Choroid plexus epithelial cell (primary cell): Measurements from ENCODE around the gene PARD3.

Source experiments
- DNase-seq: peaks from one replicate; pipeline ENCODE4 v3.0.0-alpha.2; 2010; ENCODE audit warnings: low read depth
- H3K4me3 ChIP-seq: 2 replicates; pipeline ENCODE4 v1.5.1; 2011; ENCODE audit warnings: low read depth, mild to moderate bottlenecking, control low read depth, low read length, moderate library complexity
- TF ChIP-seq, protein P1 (sequence below): conservative IDR thresholded peaks from 2 replicates; pipeline ENCODE4 v1.5.1; 2011; ENCODE audit warnings: low read depth, mild to moderate bottlenecking, control low read depth, inconsistent platforms, low read length, moderate library complexity

The PARD3 gene

DNA sequence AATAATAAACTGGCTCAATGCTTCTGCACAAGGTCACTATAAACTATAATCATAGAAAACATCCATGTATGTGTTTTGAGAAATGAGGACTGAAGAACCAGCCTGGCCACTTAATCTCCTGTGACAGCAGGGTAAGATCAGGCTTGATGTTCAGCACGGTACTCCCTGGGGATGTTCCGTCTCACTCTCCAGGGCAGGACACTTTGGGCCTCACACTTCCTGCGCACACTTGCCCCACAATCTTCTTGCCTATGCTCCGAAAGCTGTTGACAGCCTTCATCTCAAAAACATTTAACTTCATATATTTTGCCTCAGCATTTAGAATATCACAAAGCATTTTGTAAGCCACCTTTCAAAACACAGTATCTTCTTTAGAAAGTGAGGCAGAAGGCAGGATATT is 92.7 kb downstream of the PARD3 start:
- DNase-seq: no peak
- TF ChIP-seq, protein P1, sequence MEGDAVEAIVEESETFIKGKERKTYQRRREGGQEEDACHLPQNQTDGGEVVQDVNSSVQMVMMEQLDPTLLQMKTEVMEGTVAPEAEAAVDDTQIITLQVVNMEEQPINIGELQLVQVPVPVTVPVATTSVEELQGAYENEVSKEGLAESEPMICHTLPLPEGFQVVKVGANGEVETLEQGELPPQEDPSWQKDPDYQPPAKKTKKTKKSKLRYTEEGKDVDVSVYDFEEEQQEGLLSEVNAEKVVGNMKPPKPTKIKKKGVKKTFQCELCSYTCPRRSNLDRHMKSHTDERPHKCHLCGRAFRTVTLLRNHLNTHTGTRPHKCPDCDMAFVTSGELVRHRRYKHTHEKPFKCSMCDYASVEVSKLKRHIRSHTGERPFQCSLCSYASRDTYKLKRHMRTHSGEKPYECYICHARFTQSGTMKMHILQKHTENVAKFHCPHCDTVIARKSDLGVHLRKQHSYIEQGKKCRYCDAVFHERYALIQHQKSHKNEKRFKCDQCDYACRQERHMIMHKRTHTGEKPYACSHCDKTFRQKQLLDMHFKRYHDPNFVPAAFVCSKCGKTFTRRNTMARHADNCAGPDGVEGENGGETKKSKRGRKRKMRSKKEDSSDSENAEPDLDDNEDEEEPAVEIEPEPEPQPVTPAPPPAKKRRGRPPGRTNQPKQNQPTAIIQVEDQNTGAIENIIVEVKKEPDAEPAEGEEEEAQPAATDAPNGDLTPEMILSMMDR: no peak
- H3K4me3 ChIP-seq: no peak overlapping the region

DNA sequence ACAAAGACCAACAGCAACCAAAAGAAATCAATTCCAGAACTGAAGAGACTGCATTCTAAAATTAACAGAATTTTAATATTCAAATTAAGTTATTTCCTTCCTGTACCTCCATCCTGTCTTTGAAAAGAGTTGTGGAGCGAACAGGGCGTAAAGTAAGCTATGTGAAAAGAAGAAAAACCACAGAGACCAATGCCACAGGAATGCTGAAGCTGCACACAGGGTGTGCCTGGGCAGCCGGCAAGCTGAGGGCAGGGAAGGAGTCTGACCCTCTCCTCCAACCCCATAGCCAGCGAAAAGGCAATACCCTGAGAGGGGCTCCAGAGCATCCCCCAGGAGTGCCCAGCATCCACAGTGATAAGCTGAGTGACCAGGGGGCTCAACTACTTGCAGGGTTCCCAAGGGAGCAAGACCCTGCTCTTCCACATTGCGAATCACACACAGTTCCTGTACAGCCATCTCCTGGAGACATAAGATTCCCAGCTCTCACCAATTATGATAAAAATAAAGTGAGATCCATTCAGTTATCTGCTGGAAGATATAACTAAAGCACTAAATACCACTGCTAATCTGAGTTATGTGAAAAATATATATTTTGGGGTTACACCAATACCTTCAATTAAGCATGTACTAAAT is 93.8 kb downstream of the PARD3 start:
- no peak overlapping the region for H3K4me3 ChIP-seq
- TF ChIP-seq, protein P1: no peak
- peak; percentile 85 for DNase-seq

DNA sequence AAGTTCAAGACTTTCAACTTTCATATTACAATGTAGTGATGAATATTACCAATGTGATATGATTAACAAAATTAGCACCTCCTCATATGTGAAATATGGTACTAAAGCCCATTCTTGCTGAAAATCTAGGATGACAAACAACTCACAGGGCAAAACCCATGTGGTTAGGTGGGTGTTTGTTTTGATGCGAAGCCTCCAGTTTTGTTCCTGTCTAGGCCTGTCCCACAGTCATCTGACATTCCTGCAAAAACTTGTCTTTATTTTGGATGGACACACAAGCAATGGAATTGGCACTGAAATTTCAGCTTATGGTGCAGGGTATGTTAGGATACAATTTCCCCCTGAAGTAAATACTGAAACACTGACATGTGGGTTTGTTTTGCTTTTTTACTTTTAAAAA is 95.3 kb downstream of the PARD3 start:
- H3K4me3 ChIP-seq: no peak overlapping the region
- TF ChIP-seq, protein P1: no peak
- DNase-seq: no peak

DNA sequence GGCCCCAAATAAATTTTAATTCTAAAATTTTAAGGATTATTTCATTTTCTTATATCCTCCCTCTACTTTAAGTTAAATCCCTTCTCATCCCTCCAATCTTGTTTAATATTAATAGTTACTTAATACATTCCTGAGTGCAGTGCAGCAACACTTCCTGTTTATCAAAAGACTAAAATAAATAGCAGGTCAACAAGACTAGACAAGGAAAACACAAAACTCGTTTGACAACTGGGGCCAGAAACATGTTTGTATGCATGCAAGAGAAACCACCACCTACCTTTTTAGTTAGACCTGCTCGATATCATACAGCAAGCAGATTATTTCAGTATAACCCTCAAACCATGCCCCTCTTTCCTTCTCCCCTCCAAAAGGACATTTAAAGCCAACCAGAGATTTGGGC is 95.8 kb downstream of the PARD3 start:
- H3K4me3 ChIP-seq: no peak overlapping the region
- DNase-seq: no peak
- TF ChIP-seq, protein P1: no peak

DNA sequence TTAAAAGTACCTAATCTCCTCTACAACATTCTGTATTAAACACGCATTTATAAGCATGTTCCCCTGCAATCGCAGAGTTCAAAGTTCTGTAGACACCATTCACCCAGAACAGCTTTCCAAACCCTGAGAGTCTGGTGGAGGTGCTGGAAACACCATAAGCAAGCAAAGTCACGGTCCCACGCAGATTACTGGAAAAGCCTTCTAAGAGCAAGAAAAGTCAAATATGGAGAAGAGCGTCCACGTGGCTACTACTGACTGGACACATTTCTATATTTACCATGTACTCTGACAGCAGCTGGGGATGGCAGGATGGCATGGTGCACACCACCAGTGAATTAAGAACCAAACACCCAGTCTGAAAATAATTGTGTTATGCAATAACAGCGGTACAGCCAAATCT is 97.7 kb downstream of the PARD3 start:
- TF ChIP-seq, protein P1: no peak
- no peak for DNase-seq
- no peak overlapping the region for H3K4me3 ChIP-seq

DNA sequence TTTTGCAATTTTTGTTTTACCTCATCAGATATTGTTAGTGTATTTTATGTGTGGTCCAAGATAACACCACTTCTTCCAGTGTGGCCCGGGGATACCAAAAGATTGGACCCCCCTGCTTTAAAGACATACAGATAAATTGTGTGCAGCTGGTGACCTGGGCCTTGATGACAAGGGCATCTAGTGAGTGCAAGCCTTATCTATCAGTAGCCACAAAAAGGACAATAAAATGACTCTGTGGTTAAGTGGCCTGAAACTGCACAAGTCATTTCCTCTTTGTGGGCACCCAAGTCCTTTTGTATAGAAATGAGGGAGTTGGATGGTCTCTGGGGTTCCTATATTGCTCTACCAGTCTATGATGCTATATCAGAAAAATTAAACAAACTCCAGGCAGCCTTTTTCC is 98.1 kb downstream of the PARD3 start:
- H3K4me3 ChIP-seq: no peak overlapping the region
- no peak for DNase-seq
- TF ChIP-seq, protein P1: no peak

DNA sequence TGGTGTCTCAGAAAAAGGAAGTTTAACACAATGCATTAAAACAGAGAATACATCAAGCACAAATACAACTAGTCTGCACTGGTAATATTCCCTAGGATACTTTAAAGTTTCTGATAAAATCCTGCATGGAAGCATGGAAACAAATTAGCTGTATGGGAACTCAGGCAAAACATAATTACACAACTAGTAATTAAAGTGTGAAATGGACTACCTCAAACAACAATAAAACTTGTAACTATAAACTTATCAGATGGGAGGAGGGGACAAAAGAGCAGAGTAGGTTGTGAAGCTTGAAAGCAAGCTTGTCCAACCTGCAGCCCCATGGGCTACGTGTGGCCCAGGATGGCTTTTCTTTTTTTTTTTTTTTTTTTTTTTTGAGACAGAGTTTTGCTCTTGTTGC is 98.9 kb downstream of the PARD3 start:
- no peak for DNase-seq
- TF ChIP-seq, protein P1: no peak
- no peak overlapping the region for H3K4me3 ChIP-seq
